Keratinocyte (primary cell): ENCODE data around the gene CSTF1. TPM values are rescaled to one million over a fixed set of nuclear protein-coding genes. Genes with fewer than 3 reads are reported as not detected.

Experiments used
- DNase-seq: peaks from one replicate; pipeline ENCODE4 v3.0.0-alpha.2; 2011; ENCODE audit warnings: low read depth, missing footprints, low spot score
- FAIRE-seq: peaks from 2 replicates; lab custom pipeline; 2011; peaks lifted over from hg19 to GRCh38; lab: Jason Lieb, UNC
- H2AFZ ChIP-seq: 2 replicates; pipeline ENCODE4 v1.6.0; 2012; ENCODE audit warnings: low read length, control low read depth, inconsistent platforms; ENCODE audit not compliant: control insufficient read depth
- H3K27ac ChIP-seq: 2 replicates; pipeline ENCODE4 v1.5.1; 2011; ENCODE audit warnings: low read length; ENCODE audit not compliant: control insufficient read depth, insufficient read depth
- H3K27me3 ChIP-seq: 3 replicates; pipeline ENCODE4 v1.6.0; 2011; ENCODE audit warnings: low read length; ENCODE audit not compliant: control insufficient read depth, insufficient read depth; ENCODE audit errors: extremely low read depth
- H3K36me3 ChIP-seq, 2 experiments: 2 replicates in 1 of 2; 3 replicates in 1 of 2; pipeline ENCODE4 v1.5.1; 2011; ENCODE audit warnings: low read length in 2 of 2, mild to moderate bottlenecking in 1 of 2; ENCODE audit not compliant: control insufficient read depth in 2 of 2, insufficient read depth in 2 of 2; ENCODE audit errors: extremely low read depth in 1 of 2
- H3K4me1 ChIP-seq: 3 replicates; pipeline ENCODE4 v1.5.1; 2011; ENCODE audit warnings: low read length; ENCODE audit not compliant: control insufficient read depth, insufficient read depth; ENCODE audit errors: extremely low read depth
- H3K4me2 ChIP-seq: 3 replicates; pipeline ENCODE4 v1.6.0; 2011; ENCODE audit warnings: low read depth, low read length; ENCODE audit not compliant: control insufficient read depth, insufficient read depth; ENCODE audit errors: extremely low read depth
- H3K4me3 ChIP-seq, 3 experiments: fragments of 200-600 bp in 1 of 3; sonication (generic) in 1 of 3; 2 replicates in 2 of 3; 3 replicates in 1 of 3; pipeline ENCODE4 v1.5.1; 2011 to 2016; ENCODE audit warnings: low read length in 3 of 3, mild to moderate bottlenecking in 3 of 3, control low read depth in 2 of 3, inconsistent platforms in 1 of 3, low read depth in 1 of 3, mixed read lengths in 1 of 3, mixed run types in 1 of 3, moderate library complexity in 1 of 3; ENCODE audit not compliant: control insufficient read depth in 2 of 3, insufficient read depth in 2 of 3; ENCODE audit errors: extremely low read depth in 1 of 3
- H3K79me2 ChIP-seq: 2 replicates; pipeline ENCODE4 v1.6.0; 2012; ENCODE audit warnings: low read length; ENCODE audit not compliant: control insufficient read depth, insufficient read depth
- H3K9ac ChIP-seq: 3 replicates; pipeline ENCODE4 v1.6.0; 2011; ENCODE audit warnings: low read length; ENCODE audit not compliant: control insufficient read depth, insufficient read depth; ENCODE audit errors: extremely low read depth
- H3K9me1 ChIP-seq: 3 replicates; pipeline ENCODE4 v1.6.0; 2011; ENCODE audit warnings: low read length; ENCODE audit not compliant: control insufficient read depth, insufficient read depth; ENCODE audit errors: extremely low read depth
- H3K9me3 ChIP-seq: 2 replicates; pipeline ENCODE4 v1.5.1; 2012; ENCODE audit warnings: low read depth, low read length; ENCODE audit not compliant: control insufficient read depth
- H4K20me1 ChIP-seq: 3 replicates; pipeline ENCODE4 v1.6.0; 2011; ENCODE audit warnings: low read length; ENCODE audit not compliant: control insufficient read depth, insufficient read depth; ENCODE audit errors: extremely low read depth
- EZH2 ChIP-seq: IDR thresholded peaks from one replicate; pipeline ENCODE4 v1.6.1; 2012; ENCODE audit warnings: inconsistent platforms, mild to moderate bottlenecking, low read length, moderate library complexity
- dilution Hi-C: fragments of 300-500 bp; cut with MboI; formaldehyde crosslinking; loops from one replicate; pipeline ENCODE4 v1.7.0; 2020; ENCODE audit warnings: low sequenced_read_pairs; ENCODE audit not compliant: extremely low pct_ligation_motif_present
- polyA plus RNA-seq, 5 experiments: library from polyadenylated mRNA; depleted of rRNA in 3 of 5; stranded (reverse) in 3 of 5; stranded (forward) in 1 of 5; unstranded in 1 of 5; fragments of >200 nt; gene quantifications; 1 replicate in 1 of 5; 2 replicates in 3 of 5; 3 replicates in 1 of 5; pipeline versions ENCODE4 v1.2.1 to v1.2.3, GENCODE V29; 2011 to 2012; ENCODE audit warnings: missing spikeins in 2 of 5, low read depth in 1 of 5, low replicate concordance in 1 of 5
- TF ChIP-seq, protein P1 (sequence below), 3 experiments: IDR thresholded peaks in 1 of 3; conservative IDR thresholded peaks in 1 of 3; optimal IDR thresholded peaks in 1 of 3; 2 replicates in 2 of 3; 3 replicates in 1 of 3; pipeline versions ENCODE3 to v1.5.1; 2011; ENCODE audit warnings: low read length in 3 of 3, mild to moderate bottlenecking in 3 of 3, moderate library complexity in 2 of 3, control low read depth in 1 of 3, inconsistent platforms in 1 of 3; ENCODE audit not compliant: insufficient read depth in 2 of 3; ENCODE audit errors: extremely low read depth in 1 of 3

Gene CSTF1
- polyA plus RNA-seq, 1 donor (not counting 4 experiments of a cell fraction or from before 2014, with no cell fraction given): 40.3 TPM

DNA sequence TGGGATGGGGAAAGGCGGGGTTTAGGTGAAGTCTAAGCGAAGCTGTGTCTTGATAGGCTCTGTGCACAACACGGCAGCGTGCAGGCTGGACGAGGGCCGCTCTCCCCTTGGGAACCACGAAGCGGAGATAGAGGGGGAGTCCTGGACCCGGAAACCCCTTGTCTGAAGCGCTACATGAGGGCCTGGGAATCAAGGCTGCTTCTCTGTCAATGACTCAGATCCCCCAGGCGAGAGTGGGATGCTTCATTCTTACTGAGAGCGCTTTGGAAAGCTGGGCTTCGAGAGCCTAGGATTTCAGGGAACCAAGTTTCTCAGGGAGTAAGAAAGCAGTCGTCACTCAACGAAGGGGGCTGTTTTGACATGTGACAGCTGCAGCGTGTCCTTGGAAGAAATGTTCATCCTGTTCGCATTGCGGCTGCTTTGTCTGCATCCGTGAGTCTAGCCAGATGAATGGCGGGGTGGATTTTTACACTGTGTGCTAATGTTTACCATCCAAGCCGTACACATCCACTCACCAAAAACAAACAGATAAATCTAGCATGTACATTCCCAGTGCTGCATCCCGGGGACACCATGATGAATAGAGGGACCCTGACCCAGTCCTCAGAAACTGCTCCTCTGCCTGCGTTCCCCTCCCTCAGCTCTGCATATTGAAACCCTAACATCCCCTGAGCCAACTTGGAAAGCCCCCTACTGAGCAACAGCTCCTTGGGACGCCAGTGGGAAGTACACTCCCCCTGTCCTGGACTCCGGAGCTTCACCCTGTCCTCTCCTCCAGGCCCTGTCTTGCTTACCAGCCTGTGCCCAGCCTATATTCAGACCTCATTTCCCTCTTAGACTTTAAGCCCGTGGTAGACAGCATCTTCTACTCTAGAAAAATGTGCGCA, 51.5 kb downstream of the CSTF1 start:
- FAIRE-seq (no peak), DNase-seq (no peak)
- no peaks in the 10 kb centered on the region for H4K20me1 ChIP-seq
- dilution Hi-C loops: no loop called here
- no peak overlapping the region for H3K4me3 ChIP-seq
- no peak overlapping the region for H3K9ac ChIP-seq
- H3K9me3 ChIP-seq: no peaks in the 10 kb centered on the region
- TF ChIP-seq, protein P1, sequence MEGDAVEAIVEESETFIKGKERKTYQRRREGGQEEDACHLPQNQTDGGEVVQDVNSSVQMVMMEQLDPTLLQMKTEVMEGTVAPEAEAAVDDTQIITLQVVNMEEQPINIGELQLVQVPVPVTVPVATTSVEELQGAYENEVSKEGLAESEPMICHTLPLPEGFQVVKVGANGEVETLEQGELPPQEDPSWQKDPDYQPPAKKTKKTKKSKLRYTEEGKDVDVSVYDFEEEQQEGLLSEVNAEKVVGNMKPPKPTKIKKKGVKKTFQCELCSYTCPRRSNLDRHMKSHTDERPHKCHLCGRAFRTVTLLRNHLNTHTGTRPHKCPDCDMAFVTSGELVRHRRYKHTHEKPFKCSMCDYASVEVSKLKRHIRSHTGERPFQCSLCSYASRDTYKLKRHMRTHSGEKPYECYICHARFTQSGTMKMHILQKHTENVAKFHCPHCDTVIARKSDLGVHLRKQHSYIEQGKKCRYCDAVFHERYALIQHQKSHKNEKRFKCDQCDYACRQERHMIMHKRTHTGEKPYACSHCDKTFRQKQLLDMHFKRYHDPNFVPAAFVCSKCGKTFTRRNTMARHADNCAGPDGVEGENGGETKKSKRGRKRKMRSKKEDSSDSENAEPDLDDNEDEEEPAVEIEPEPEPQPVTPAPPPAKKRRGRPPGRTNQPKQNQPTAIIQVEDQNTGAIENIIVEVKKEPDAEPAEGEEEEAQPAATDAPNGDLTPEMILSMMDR (optimal IDR thresholded peaks at IDR 0.05 in 1 of 3, IDR thresholded peaks at IDR 0.05 in 1 of 3, conservative IDR thresholded peaks at IDR 0.05 in 1 of 3; ENCODE audit: extremely low read depth in 1 of 3, insufficient read depth in 2 of 3, low read length in 3 of 3): no peak
- TF ChIP-seq EZH2: no peak
- H3K79me2 ChIP-seq: no peaks in the 10 kb centered on the region
- no peaks in the 10 kb centered on the region for H3K9me1 ChIP-seq
- H2AFZ ChIP-seq: no peak overlapping the region
- H3K36me3 ChIP-seq: no peaks in the 10 kb centered on the region
- H3K4me2 ChIP-seq: no peak overlapping the region
- no peak overlapping the region for H3K27ac ChIP-seq
- H3K4me1 ChIP-seq: peaks cover 5% of the 10 kb centered on the region
- no peaks in the 10 kb centered on the region for H3K27me3 ChIP-seq

DNA sequence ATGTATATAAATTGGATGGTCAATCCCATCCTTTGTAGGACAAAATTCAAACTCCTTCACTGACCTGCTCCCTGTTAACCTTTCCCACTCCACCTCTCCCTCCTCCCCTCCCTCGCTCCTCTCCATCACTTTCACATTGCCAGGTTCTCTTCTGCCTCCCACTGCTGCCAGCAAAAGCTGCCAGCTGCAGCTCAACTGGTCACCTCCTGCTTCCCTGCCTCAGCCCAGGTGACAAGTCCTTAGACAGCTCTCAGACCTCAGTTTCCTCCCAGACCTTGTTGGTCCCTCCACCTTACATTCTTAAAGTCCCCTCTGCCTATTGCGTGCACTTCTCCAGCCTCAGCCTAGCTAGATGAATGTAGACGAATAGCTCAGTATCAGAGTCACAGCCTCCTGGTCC, 52.7 kb downstream of the CSTF1 start:
- Histone ChIP-seq H2AFZ (no peak overlapping the region), H3K27me3 (no peaks in the 10 kb centered on the region), H3K4me1 (no peaks in the 10 kb centered on the region), H3K4me3 (no peak overlapping the region), H4K20me1 (no peaks in the 10 kb centered on the region), H3K9ac (no peak overlapping the region), H3K27ac (no peak overlapping the region), H3K9me1 (no peaks in the 10 kb centered on the region), H3K36me3 (no peaks in the 10 kb centered on the region), H3K79me2 (no peaks in the 10 kb centered on the region), H3K9me3 (no peaks in the 10 kb centered on the region), H3K4me2 (no peak overlapping the region)
- no peak for FAIRE-seq
- dilution Hi-C loops: no loop called here
- no peak for DNase-seq
- TF ChIP-seq EZH2: no peak
- TF ChIP-seq, protein P1 (optimal IDR thresholded peaks at IDR 0.05 in 1 of 3, IDR thresholded peaks at IDR 0.05 in 1 of 3, conservative IDR thresholded peaks at IDR 0.05 in 1 of 3; ENCODE audit: extremely low read depth in 1 of 3, insufficient read depth in 2 of 3, low read length in 3 of 3): no peak
